Aorta (tissue), 5 donors: ENCODE measurements around the gene CREBL2. TPM values are rescaled to one million over a fixed set of nuclear protein-coding genes. Genes with fewer than 3 reads are reported as not detected.

Source experiments
- ATAC-seq: fragments of 200-7000 bp; cut with Tn5 transposase; one replicate; pipeline ENCODE4 v1.9.1; 2022; ENCODE audit warnings: moderate library complexity; ENCODE audit not compliant: low FRiP score
- DNase-seq, 2 donors: peaks; one replicate each; pipeline ENCODE4 v3.0.0-alpha.2; 2020
- H3K27ac ChIP-seq, 2 donors: one replicate each; pipeline ENCODE4 v1.5.1; 2013; ENCODE audit warnings: low read length in 2 of 2, mild to moderate bottlenecking in 2 of 2, moderate library complexity in 2 of 2, control low read depth in 1 of 2, inconsistent platforms in 1 of 2, low read depth in 1 of 2
- H3K27me3 ChIP-seq, 2 donors: one replicate each; pipeline ENCODE4 v1.6.1; 2013; ENCODE audit warnings: control low read depth in 1 of 2, low read length in 1 of 2, mild to moderate bottlenecking in 1 of 2, moderate library complexity in 1 of 2; ENCODE audit not compliant: insufficient read depth in 2 of 2, control insufficient read depth in 1 of 2
- H3K36me3 ChIP-seq, 2 donors: one replicate each; pipeline ENCODE4 v1.6.1; 2013; ENCODE audit warnings: control low read depth in 1 of 2, low read length in 1 of 2, mild to moderate bottlenecking in 1 of 2; ENCODE audit not compliant: insufficient read depth in 2 of 2, control insufficient read depth in 1 of 2
- H3K4me1 ChIP-seq, 2 donors: one replicate each; pipeline ENCODE4 v1.6.1; 2013; ENCODE audit warnings: low read length in 2 of 2, control low read depth in 1 of 2, mild to moderate bottlenecking in 1 of 2, moderate library complexity in 1 of 2; ENCODE audit not compliant: insufficient read depth in 2 of 2, control insufficient read depth in 1 of 2
- H3K4me3 ChIP-seq, 2 donors: one replicate each; pipeline ENCODE4 v1.5.1; 2013; ENCODE audit warnings: low read length in 2 of 2, control low read depth in 1 of 2, mild to moderate bottlenecking in 1 of 2
- H3K9me3 ChIP-seq: one replicate; pipeline ENCODE4 v1.6.1; 2013; ENCODE audit warnings: mild to moderate bottlenecking, low read length; ENCODE audit not compliant: control insufficient read depth
- WGBS, 2 donors: extraction: QIAGEN DNeasy Blood & Tissue Kit; methylation state at CpG; one replicate each; pipeline ENCODE4 v1.1.7; 2013; 5-methylcytosine and 5-hydroxymethylcytosine counted together
- intact Hi-C, 2 donors: fragments of 100-400 bp; cut with DNase I; formaldehyde crosslinking; loops; one replicate each; pipeline versions ENCODE4 v1.14.2 to v1.15.0; 2022
- polyA plus RNA-seq, 2 donors: library from polyadenylated mRNA; stranded (reverse); fragments of 200-250 nt; gene quantifications; one replicate each; pipeline ENCODE4 v1.2.3, GENCODE V29; 2013
- total RNA-seq, 2 donors: library from RNA; stranded (reverse); fragmentation: NEBNext Ultra II Directional; extraction: Animal tissue kit (Norgen Biotek cat#: 25700); gene quantifications; one replicate each; pipeline ENCODE4 v1.2.1, GENCODE V29; 2021
- donor health status: healthy with polysubstance abuse.
- donor health status: Bipolar disorder and iron deficiency.
- donor health status: DM: no; HTN: no; CAD: no.
- donor health status: DM: no; HTN: no; CAD: no.
- donor health status: DM: yes; HTN: yes; CAD: no.

CREBL2 gene
- total and polyA plus RNA-seq, 4 donors = 26.6 to 47.1 (median 36.8) TPM

DNA sequence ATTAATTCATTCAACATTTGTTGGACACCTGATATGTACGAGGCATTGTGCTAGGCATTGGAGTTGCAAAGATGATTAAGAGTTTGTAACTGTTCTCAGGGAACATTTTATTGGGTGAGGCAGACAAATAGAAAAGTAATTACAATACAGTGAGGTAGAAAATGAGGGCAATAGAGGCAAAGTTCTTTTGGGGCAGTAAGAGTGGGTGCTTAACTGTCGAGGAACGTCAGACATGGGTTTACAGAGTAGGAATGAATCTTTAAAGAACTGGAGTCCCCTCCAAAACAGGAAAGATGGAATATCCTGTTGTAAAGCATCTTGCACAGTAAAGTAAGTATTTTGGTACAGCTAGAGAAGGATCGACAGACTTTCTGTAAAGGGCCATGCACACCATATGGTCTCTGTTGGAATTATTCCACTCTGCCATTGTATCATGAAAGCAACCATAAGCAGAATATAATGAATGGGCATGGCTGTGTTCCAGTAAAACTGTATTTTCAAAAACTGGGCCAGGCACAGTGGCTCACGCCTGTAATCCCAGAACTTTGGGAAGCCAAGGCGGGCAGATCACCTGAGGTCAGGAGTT lies 9.1 kb downstream of the CREBL2 start:
- no peak overlapping the region for H3K27ac ChIP-seq
- H3K27me3 ChIP-seq = no peaks in the 10 kb centered on the region
- H3K9me3 ChIP-seq = peaks cover 1% of the 10 kb centered on the region
- DNase-seq (no peak), ATAC-seq (no peak)
- H3K4me3 ChIP-seq = no peak overlapping the region
- WGBS, 2 donors = 93 to 94% methylated on average over 6 of the region's 6 CpGs
- intact Hi-C loops = no loop called here
- H3K4me1 ChIP-seq = no peaks in the 10 kb centered on the region
- no peaks in the 10 kb centered on the region for H3K36me3 ChIP-seq

DNA sequence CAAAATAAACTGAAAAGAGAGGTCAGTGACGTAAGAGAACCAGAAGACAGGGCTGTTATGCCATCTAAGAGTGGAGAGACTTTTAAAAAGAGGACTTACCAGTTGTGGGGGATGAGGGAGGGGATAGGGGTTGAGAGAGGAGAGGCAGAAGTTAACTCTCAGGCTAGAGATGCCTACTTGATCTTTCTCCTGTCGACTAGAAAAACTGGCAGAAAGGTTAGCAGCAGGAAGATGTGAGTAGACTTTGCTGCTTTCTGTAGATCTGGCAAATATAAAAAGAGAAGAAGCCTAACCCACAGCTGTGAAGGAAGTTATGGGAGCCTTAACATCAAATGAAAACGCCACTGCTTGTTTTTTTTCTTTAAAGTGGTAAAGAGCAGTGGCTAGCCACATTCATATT lies 10.7 kb downstream of the CREBL2 start:
- ATAC-seq = no peak
- Histone ChIP-seq H3K27ac (no peak overlapping the region), H3K36me3 (no peaks in the 10 kb centered on the region), H3K4me3 (no peak overlapping the region), H3K4me1 (no peaks in the 10 kb centered on the region), H3K27me3 (no peaks in the 10 kb centered on the region), H3K9me3 (peaks cover 1% of the 10 kb centered on the region)
- intact Hi-C loops = no loop called here
- WGBS, 2 donors = 60 to 73% methylated on average over 3 of the region's 3 CpGs
- DNase-seq = no peak

DNA sequence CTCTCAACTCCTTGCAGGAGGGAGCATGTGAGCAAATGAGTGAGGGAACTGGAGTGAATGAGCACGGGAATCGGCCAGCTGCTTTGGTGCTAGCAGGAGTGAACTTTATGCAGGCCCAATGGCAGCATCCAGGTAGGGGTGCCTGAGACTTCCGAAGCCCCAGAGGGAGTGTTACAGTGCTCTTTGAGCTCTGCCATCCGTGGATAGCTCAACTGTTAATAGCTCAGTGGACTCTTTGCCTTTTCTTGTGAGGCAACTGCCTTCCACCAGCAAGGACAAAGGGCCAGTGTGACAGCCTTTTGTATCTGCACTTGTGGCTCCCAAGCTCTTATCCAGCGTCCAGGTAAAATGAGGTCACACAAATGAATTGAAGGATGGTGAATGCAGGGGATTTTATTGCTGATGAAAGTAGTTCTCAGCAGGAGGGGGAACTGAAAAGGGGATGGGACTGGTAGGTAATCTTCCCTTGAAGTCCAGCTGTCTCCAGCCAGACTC lies 12.9 kb downstream of the CREBL2 start:
- Histone ChIP-seq H3K27ac (no peak overlapping the region), H3K36me3 (no peaks in the 10 kb centered on the region), H3K27me3 (no peaks in the 10 kb centered on the region), H3K4me1 (no peaks in the 10 kb centered on the region), H3K4me3 (no peak overlapping the region), H3K9me3 (peaks cover 1% of the 10 kb centered on the region)
- ATAC-seq (no peak), DNase-seq (no peak)
- 89 to 90% methylated on average over 5 of the region's 5 CpGs for WGBS, 2 donors
- intact Hi-C loops = no loop called here

DNA sequence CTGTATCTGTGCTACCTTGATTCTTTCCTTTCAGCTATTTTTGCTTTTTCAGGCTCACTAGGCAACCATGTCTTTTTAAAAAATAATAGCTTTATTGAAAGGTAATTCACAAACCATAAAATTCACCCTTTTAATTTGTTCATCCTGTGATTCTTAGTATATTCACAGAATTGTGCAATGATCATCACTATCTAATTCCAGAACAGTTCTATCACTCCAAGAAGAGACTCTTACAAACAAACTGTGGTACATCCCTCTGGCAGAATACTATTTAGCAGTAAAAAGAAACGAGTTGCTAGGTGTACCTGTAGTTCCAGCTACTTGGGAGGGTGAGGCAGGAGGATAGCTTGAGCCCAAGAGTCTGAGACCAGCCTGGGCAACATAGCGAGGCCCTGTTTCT lies 14.8 kb downstream of the CREBL2 start:
- H3K27me3 ChIP-seq = no peaks in the 10 kb centered on the region
- 88 to 93% methylated on average over 2 of the region's 2 CpGs for WGBS, 2 donors
- H3K4me1 ChIP-seq = no peaks in the 10 kb centered on the region
- H3K27ac ChIP-seq = no peak overlapping the region
- no peak for ATAC-seq
- DNase-seq = no peak
- no peaks in the 10 kb centered on the region for H3K36me3 ChIP-seq
- H3K4me3 ChIP-seq = no peak overlapping the region
- H3K9me3 ChIP-seq = peaks cover 1% of the 10 kb centered on the region
- intact Hi-C loops = no loop called here

DNA sequence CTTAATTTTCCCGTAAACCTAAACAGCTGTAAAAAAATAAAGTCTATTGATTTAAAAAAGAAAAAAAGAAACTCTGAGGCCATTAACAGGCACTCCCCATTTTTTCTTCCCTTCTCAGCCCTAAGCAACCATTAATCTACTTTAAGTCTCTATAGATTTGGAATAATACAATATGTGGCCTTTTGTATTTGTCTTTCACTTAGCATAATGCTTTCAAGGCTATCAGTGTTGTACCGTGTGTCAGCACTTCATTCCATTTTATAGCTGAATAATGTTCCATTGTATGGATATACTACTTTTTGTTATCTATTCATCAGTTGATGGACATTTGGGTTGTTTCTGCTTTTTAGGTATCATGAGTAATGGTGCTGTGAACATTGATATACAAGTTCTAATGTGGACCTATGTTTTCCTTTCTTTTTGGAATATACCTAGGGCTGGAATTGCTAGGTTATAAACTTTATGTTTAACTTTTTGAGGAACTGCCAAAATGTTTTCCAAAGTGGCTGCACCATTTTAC lies 15.7 kb downstream of the CREBL2 start:
- DNase-seq = no peak
- Histone ChIP-seq H3K4me1 (no peaks in the 10 kb centered on the region), H3K9me3 (peaks cover 1% of the 10 kb centered on the region), H3K4me3 (no peak overlapping the region), H3K36me3 (no peaks in the 10 kb centered on the region), H3K27me3 (no peaks in the 10 kb centered on the region), H3K27ac (no peak overlapping the region)
- ATAC-seq = no peak
- intact Hi-C loops = no loop called here
- WGBS, 2 donors = 94 to 97% methylated on average over 2 of the region's 2 CpGs

GRCh38 chr12:12628013-12628412 lies 16.3 kb downstream of the CREBL2 start:
- no peak overlapping the region for H3K4me3 ChIP-seq
- H3K36me3 ChIP-seq = no peaks in the 10 kb centered on the region
- H3K27ac ChIP-seq = no peak overlapping the region
- H3K9me3 ChIP-seq = peaks cover 1% of the 10 kb centered on the region
- intact Hi-C loops = no loop called here
- 98 to 99% methylated on average over 4 of the region's 4 CpGs for WGBS, 2 donors
- H3K27me3 ChIP-seq = no peaks in the 10 kb centered on the region
- DNase-seq (no peak), ATAC-seq (no peak)
- no peaks in the 10 kb centered on the region for H3K4me1 ChIP-seq

DNA sequence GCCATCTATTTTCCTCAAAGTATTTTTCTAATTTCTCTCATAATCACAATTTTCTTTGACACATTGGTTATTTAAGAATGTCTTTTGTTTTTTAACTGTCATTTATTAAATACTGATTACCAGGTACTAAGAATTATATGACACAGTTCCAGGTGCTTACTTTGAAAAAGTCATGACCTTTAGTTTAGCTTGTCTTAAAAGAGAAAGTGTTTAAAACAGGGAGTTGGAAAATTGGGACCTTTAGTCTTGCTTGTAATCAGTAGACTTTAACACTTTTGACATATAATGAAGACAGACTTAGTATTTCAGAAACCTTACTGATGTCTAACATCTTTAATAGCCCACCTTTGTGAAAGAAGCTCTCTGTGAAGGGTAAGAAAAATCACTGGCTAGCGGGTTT lies 19.2 kb downstream of the CREBL2 start:
- DNase-seq (no peak), ATAC-seq (no peak)
- intact Hi-C loops = no loop called here
- no peaks in the 10 kb centered on the region for H3K27me3 ChIP-seq
- WGBS, 2 donors = 92 to 93% methylated on average over 1 of the region's 1 CpG
- no peaks in the 10 kb centered on the region for H3K4me1 ChIP-seq
- H3K4me3 ChIP-seq = no peak overlapping the region
- H3K9me3 ChIP-seq = no peaks in the 10 kb centered on the region
- H3K27ac ChIP-seq = no peak overlapping the region
- H3K36me3 ChIP-seq = peaks cover 0 to 4% of the 10 kb centered on the region in 2 donors

DNA sequence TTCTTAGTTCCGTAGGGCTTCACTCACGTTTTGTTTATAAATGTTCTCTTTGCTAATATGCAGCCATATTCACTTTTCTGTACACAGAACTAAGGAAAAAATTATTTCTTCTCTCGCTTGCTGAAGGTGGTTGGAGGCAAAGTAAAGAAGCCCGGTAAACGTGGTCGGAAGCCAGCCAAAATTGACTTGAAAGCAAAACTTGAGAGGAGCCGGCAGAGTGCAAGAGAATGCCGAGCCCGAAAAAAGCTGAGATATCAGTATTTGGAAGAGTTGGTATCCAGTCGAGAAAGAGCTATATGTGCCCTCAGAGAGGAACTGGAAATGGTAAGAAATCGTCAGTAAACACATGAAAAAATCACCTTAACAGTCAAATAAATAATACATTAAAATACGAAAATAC lies 24.0 kb downstream of the CREBL2 start:
- no peaks in the 10 kb centered on the region for H3K4me1 ChIP-seq
- no peak overlapping the region for H3K27ac ChIP-seq
- H3K4me3 ChIP-seq = no peak overlapping the region
- intact Hi-C loops = no loop called here
- DNase-seq = no peak
- H3K9me3 ChIP-seq = no peaks in the 10 kb centered on the region
- 94 to 95% methylated on average over 12 of the region's 12 CpGs for WGBS, 2 donors
- ATAC-seq = no peak
- H3K36me3 ChIP-seq = peaks cover 4% of the 10 kb centered on the region in 2 donors
- H3K27me3 ChIP-seq = no peaks in the 10 kb centered on the region

GRCh38 chr12:12636641-12637040 lies 25.0 kb downstream of the CREBL2 start:
- H3K4me3 ChIP-seq = no peak overlapping the region
- H3K27ac ChIP-seq = no peak overlapping the region
- DNase-seq (no peak), ATAC-seq (no peak)
- peaks cover 4% of the 10 kb centered on the region in 2 donors for H3K36me3 ChIP-seq
- no peaks in the 10 kb centered on the region for H3K4me1 ChIP-seq
- intact Hi-C loops = no loop called here
- 92 to 96% methylated on average over 1 of the region's 1 CpG for WGBS, 2 donors
- no peaks in the 10 kb centered on the region for H3K9me3 ChIP-seq
- H3K27me3 ChIP-seq = no peaks in the 10 kb centered on the region
